PFSK-1 (cell line): ENCODE results near the gene MYOZ2.

Experiments used
- FOXP2 ChIP-seq: optimal IDR thresholded peaks from 2 replicates; pipeline ENCODE3; 2011; ENCODE audit warnings: borderline replicate concordance, control low read depth, inconsistent platforms; ENCODE audit not compliant: insufficient read depth; ENCODE audit errors: extremely low read length, extremely low read depth
- POLR2AphosphoS5 ChIP-seq: IDR thresholded peaks from 2 replicates; pipeline ENCODE4 v1.6.1; 2012; ENCODE audit warnings: low read depth, mild to moderate bottlenecking, control low read depth, low read length, moderate library complexity
- REST ChIP-seq, 2 experiments: IDR thresholded peaks; 2 replicates each; pipeline versions ENCODE4 v1.6.1 to v1.8.0; 2011 to 2012; ENCODE audit warnings: low read depth in 2 of 2, low read length in 2 of 2, control low read depth in 1 of 2, inconsistent platforms in 1 of 2, mild to moderate bottlenecking in 1 of 2, moderate library complexity in 1 of 2; ENCODE audit not compliant: insufficient read depth in 1 of 2
- SIN3A ChIP-seq: IDR thresholded peaks from 2 replicates; pipeline ENCODE4 v1.6.1; 2012; ENCODE audit warnings: mild to moderate bottlenecking, low read length, moderate library complexity, borderline replicate concordance; ENCODE audit not compliant: insufficient read depth
- TAF1 ChIP-seq: IDR thresholded peaks from 2 replicates; pipeline ENCODE4 v1.6.1; 2012; ENCODE audit warnings: low read length, control low read depth, borderline replicate concordance; ENCODE audit not compliant: insufficient read depth

Gene MYOZ2

DNA sequence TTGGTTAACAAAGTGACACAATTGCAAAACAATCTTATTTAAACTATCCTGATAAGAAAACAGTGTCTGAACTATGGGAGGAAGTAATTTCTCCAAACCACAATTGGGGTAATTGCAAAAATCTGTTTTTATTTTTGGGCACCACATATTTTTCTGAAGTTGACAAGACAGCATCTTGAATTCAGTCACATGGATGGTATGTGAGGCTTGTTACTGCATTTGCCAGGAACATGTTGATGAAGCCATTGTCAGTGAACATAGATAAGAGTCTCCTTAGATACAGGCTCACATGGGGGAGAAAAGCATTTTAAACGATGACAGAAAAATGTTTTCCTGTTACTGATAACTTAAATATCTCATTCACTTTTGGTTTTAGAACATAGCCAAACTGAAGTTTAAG lies 71.4 kb downstream of the MYOZ2 start:
- TF ChIP-seq FOXP2 (no peak), POLR2AphosphoS5 (no peak), REST (IDR thresholded peaks at IDR 0.05; ENCODE audit: insufficient read depth in 1 of 2, low read depth in 2 of 2, low read length in 2 of 2) (no peak), TAF1 (no peak), SIN3A (no peak)

DNA sequence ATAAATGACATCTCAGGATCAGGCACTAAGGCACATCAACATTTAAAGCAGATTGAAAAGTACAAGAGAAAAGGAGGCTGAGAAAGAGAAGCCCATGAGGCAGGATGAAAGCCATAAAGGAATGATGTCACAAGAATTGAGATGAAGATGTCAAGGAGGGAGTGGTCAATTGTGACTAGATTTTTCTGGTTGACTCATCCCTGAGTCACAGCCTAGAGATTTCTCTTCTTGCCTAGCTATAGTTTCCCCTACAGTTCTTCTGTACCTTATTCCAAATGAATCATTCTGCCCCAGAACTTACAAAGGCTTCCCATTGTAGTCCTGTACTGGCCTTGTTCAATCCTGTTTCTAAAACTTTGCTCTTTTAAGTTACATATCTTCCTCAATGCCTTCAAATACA lies 73.4 kb downstream of the MYOZ2 start:
- TF ChIP-seq FOXP2 = no peak
- no peak for TF ChIP-seq REST (IDR thresholded peaks at IDR 0.05; ENCODE audit: insufficient read depth in 1 of 2, low read depth in 2 of 2, low read length in 2 of 2)
- no peak for TF ChIP-seq TAF1
- TF ChIP-seq SIN3A = no peak

DNA sequence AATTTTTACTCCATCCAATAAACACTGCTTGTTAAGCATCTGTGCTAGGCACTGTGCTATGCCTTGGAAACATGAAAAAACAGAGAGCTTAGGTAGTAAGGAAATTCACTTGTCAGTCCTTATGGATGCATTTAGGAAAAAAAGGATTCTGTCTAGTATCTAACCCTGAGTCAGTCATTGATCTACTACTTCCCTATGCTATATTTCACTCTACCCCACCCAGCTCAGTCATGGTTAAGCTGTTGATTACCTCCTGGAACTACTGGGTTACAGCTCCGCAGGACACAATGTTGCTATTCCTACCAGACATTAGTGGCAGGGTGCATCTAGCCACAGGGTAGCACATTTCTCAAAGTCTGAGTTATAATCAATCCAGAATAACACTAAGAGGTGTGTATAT lies 74.0 kb downstream of the MYOZ2 start:
- TF ChIP-seq TAF1 (no peak), SIN3A (no peak), REST (IDR thresholded peaks at IDR 0.05; ENCODE audit: insufficient read depth in 1 of 2, low read depth in 2 of 2, low read length in 2 of 2) (no peak), POLR2AphosphoS5 (no peak), FOXP2 (no peak)

DNA sequence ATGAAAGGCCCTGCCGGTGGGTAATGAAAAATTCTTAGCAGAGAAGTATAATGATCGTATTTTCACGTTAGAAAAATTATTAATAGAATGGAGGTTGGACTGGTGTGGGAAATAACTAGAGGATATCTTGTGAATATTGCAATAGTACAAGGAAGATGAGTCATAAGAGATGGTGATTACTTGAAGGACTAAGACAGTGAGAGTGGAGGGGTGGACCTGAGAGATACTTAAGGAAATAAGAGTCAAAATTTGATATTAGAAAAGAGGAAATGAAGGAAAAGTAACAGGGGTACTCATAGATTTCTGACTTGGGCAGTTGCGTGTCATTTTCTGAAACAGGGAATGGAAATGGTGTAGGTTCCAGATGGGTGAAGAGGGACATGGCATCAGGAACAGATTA lies 75.1 kb downstream of the MYOZ2 start:
- no peak for TF ChIP-seq TAF1
- no peak for TF ChIP-seq REST (IDR thresholded peaks at IDR 0.05; ENCODE audit: insufficient read depth in 1 of 2, low read depth in 2 of 2, low read length in 2 of 2)
- no peak for TF ChIP-seq SIN3A

DNA sequence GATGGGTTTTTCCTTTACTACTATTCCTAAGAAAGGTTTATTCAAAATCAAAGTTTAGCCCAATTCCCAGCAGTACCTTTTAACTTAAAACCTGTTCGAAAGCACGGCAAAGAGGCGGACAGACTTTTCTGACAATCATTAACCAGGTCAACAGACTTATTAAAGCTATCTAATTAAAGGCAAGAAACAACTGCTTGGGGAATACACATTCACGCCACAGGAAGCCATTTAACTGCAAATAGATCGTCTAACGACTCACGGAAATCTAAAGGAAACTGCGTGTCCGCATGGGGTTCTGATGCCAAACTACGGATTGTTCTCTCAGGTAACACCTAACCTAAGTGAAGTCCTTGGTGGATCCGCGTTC lies 76.2 kb downstream of the MYOZ2 start:
- no peak for TF ChIP-seq FOXP2
- TF ChIP-seq REST (IDR thresholded peaks at IDR 0.05; ENCODE audit: insufficient read depth in 1 of 2, low read depth in 2 of 2, low read length in 2 of 2) = no peak
- TF ChIP-seq TAF1 = no peak
- TF ChIP-seq SIN3A = no peak
- TF ChIP-seq POLR2AphosphoS5 = no peak
